ENCODE results near the gene THRAP3. TPM values are rescaled to one million over a fixed set of nuclear protein-coding genes. Genes with fewer than 3 reads are reported as not detected.

The THRAP3 gene
- total RNA-seq, 1 experiment from 2014 or later = 160 TPM

DNA sequence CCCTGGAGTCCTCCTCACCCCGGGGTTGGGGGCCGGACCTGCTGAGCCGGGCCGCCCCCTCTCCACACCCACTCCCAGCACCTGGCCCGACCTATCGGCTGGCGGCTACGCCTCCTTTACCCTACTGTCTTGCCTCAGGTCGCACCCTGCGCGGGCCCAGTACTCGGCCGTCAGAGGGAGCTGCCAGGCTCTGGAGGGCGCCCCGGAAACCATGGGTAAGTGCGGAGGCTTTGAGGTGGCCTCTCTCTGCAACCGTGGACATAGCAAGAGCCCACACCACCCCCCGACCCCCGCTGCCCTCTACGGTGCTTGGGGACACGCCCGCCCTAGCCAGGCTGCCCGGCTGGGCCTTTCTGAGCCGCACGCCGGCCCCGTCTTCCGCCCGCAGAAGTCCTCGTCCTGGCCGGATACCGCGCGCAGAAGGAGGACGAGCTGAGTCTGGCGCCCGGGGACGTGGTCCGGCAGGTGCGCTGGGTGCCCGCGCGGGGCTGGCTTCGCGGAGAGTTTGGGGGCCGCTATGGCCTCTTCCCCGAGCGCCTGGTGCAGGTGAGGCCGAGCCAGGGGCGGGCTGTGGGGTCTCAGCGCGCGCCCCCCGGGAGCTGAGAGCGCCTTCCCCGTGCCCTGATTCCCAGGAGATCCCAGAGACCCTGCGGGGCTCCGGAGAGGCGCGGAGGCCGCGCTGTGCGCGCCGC, 82.1 kb downstream of the THRAP3 start, which contains the start of gene SH3D21 (continued):
- TF ChIP-seq TCF7 (CRISPR knock-in tag; IDR thresholded peaks at IDR 0.05; ENCODE audit: low read depth) (no peak), ZBTB21 (CRISPR knock-in tag; IDR thresholded peaks at IDR 0.05; ENCODE audit: borderline replicate concordance) (peak; percentile 81), NR3C1 (CRISPR knock-in tag; conservative IDR thresholded peaks at IDR 0.05; ENCODE audit: low read depth) (0 out of 2 replicates have a peak, but pooled peaks have one; percentile 53), FOXK1 (CRISPR knock-in tag; IDR thresholded peaks at IDR 0.05) (peak; percentile 27; the same call in 1 of the 2 replicates), ZNF416 (CRISPR knock-in tag; IDR thresholded peaks at IDR 0.05) (no peak), ZNF512 (CRISPR knock-in tag; IDR thresholded peaks at IDR 0.05; ENCODE audit: borderline replicate concordance) (no peak), JAZF1 (CRISPR knock-in tag; IDR thresholded peaks at IDR 0.05) (no peak), ZMAT4 (CRISPR knock-in tag; IDR thresholded peaks at IDR 0.05) (no peak), MYBL2 (CRISPR knock-in tag; IDR thresholded peaks at IDR 0.05) (no peak), SP1 (CRISPR knock-in tag; conservative IDR thresholded peaks at IDR 0.05) (peak; percentile 59; the same call in 1 of the 2 replicates), NR1H2 (CRISPR knock-in tag; IDR thresholded peaks at IDR 0.05) (no peak), IRF2 (CRISPR knock-in tag; IDR thresholded peaks at IDR 0.05; ENCODE audit: borderline replicate concordance, low read depth) (no peak), AR (CRISPR knock-in tag; IDR thresholded peaks at IDR 0.05) (no peak), FOXJ3 (CRISPR knock-in tag; IDR thresholded peaks at IDR 0.05; ENCODE audit: borderline replicate concordance) (no peak), NFE2L1 (CRISPR knock-in tag; IDR thresholded peaks at IDR 0.05) (no peak; the same call in 1 of the 2 replicates), GABPB1 (CRISPR knock-in tag; IDR thresholded peaks at IDR 0.05) (0 out of 2 replicates have a peak, but pooled peaks have one; percentile 37), CREB1 (CRISPR knock-in tag; IDR thresholded peaks at IDR 0.05) (no peak), NR2C2 (CRISPR knock-in tag; IDR thresholded peaks at IDR 0.05) (no peak), ZNF317 (CRISPR knock-in tag; IDR thresholded peaks at IDR 0.05; ENCODE audit: borderline replicate concordance, low read depth) (no peak; the same call in 1 of the 2 replicates), ZNF423 (CRISPR knock-in tag; IDR thresholded peaks at IDR 0.05) (no peak), ZNF138 (CRISPR knock-in tag; conservative IDR thresholded peaks at IDR 0.05) (0 out of 2 replicates have a peak, but pooled peaks have one; percentile 85), EMX1 (CRISPR knock-in tag; IDR thresholded peaks at IDR 0.05) (0 out of 2 replicates have a peak, but pooled peaks have one; percentile 38), KAT7 (CRISPR knock-in tag; IDR thresholded peaks at IDR 0.05; ENCODE audit: borderline replicate concordance) (peak; percentile 75; the same call in 1 of the 2 replicates), ATF1 (CRISPR knock-in tag; IDR thresholded peaks at IDR 0.05) (no peak), FOXP1 (CRISPR knock-in tag; IDR thresholded peaks at IDR 0.05; ENCODE audit: borderline replicate concordance) (no peak)
- TF ChIP-seq, protein P1, sequence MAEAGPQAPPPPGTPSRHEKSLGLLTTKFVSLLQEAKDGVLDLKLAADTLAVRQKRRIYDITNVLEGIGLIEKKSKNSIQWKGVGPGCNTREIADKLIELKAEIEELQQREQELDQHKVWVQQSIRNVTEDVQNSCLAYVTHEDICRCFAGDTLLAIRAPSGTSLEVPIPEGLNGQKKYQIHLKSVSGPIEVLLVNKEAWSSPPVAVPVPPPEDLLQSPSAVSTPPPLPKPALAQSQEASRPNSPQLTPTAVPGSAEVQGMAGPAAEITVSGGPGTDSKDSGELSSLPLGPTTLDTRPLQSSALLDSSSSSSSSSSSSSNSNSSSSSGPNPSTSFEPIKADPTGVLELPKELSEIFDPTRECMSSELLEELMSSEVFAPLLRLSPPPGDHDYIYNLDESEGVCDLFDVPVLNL (CRISPR knock-in tag; IDR thresholded peaks at IDR 0.05; ENCODE audit: borderline replicate concordance, low read depth) = no peak
- TF ChIP-seq, protein P2, sequence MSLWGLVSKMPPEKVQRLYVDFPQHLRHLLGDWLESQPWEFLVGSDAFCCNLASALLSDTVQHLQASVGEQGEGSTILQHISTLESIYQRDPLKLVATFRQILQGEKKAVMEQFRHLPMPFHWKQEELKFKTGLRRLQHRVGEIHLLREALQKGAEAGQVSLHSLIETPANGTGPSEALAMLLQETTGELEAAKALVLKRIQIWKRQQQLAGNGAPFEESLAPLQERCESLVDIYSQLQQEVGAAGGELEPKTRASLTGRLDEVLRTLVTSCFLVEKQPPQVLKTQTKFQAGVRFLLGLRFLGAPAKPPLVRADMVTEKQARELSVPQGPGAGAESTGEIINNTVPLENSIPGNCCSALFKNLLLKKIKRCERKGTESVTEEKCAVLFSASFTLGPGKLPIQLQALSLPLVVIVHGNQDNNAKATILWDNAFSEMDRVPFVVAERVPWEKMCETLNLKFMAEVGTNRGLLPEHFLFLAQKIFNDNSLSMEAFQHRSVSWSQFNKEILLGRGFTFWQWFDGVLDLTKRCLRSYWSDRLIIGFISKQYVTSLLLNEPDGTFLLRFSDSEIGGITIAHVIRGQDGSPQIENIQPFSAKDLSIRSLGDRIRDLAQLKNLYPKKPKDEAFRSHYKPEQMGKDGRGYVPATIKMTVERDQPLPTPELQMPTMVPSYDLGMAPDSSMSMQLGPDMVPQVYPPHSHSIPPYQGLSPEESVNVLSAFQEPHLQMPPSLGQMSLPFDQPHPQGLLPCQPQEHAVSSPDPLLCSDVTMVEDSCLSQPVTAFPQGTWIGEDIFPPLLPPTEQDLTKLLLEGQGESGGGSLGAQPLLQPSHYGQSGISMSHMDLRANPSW (CRISPR knock-in tag; conservative IDR thresholded peaks at IDR 0.05; ENCODE audit: low read depth) = no peak
- TF ChIP-seq, protein P3, sequence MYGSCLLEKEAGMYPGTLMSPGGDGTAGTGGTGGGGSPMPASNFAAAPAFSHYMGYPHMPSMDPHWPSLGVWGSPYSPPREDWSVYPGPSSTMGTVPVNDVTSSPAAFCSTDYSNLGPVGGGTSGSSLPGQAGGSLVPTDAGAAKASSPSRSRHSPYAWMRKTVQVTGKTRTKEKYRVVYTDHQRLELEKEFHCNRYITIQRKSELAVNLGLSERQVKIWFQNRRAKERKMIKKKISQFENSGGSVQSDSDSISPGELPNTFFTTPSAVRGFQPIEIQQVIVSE (CRISPR knock-in tag; IDR thresholded peaks at IDR 0.05; ENCODE audit: borderline replicate concordance) = no peak
